ENCODE data around the gene ELF5. TPM values are rescaled to one million over a fixed set of nuclear protein-coding genes. Genes with fewer than 3 reads are reported as not detected.

Gene ELF5
- total and polyA plus RNA-seq, 2 of the 13 experiments (the other 11 are each of a cell fraction or from before 2014, with no cell fraction given), result 0.51 to 2.6 TPM

DNA sequence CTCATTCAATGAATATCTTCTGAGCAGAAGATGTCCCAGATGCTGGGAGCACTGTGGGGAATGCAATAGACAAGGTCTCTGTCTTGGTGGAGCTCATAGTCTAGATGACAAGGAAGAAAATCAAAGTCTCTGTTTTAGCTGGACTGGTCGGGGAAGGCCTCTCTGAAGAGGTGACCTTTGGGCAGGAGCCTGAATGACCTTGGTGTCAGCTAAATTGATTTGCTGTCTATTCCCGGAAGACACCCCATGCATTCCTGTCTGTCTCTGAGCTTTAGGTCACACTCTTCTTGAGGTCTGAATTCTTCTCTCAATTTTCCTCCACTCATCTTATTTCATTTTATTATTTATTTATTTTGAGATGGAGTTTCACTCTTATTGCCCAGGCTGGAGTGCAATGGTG lies 14.5 kb upstream of the ELF5 start (continued):
- TF ChIP-seq AHDC1 (CRISPR knock-in tag; IDR thresholded peaks at IDR 0.05; ENCODE audit: borderline replicate concordance), result peak; percentile 35; the same call in 1 of the 2 replicates
- peak; percentile 74 for TF ChIP-seq HNF4A (CRISPR knock-in tag; IDR thresholded peaks at IDR 0.05)
- no peak for TF ChIP-seq GPN1 (CRISPR knock-in tag; IDR thresholded peaks at IDR 0.05; ENCODE audit: borderline replicate concordance)
- TF ChIP-seq ZHX1 (CRISPR knock-in tag; IDR thresholded peaks at IDR 0.05; ENCODE audit: low read depth), result no peak
- TF ChIP-seq ZNF777 (CRISPR knock-in tag; IDR thresholded peaks at IDR 0.05), result no peak
- peak; percentile 36; the same call in 1 of the 2 replicates for TF ChIP-seq ZNF331 (CRISPR knock-in tag; IDR thresholded peaks at IDR 0.05)
- TF ChIP-seq ZMYM3 (CRISPR knock-in tag; IDR thresholded peaks at IDR 0.05), result peak; percentile 34; the same call in 1 of the 2 replicates
- TF ChIP-seq MATR3 (CRISPR knock-in tag; IDR thresholded peaks at IDR 0.05), result no peak
- no peak for TF ChIP-seq TFDP2 (CRISPR knock-in tag; IDR thresholded peaks at IDR 0.05)
- TF ChIP-seq HMG20A (CRISPR knock-in tag; IDR thresholded peaks at IDR 0.05; ENCODE audit: borderline replicate concordance), result peak; percentile 82; the same call in 1 of the 2 replicates
- no peak for TF ChIP-seq BCL3 (CRISPR knock-in tag; IDR thresholded peaks at IDR 0.05)
- 0 out of 4 replicates have a peak, but pooled peaks of 1 of the 2 experiments have one; percentile 42 for TF ChIP-seq EP300 (IDR thresholded peaks at IDR 0.05; ENCODE audit: low read depth in 2 of 2, low read length in 2 of 2)
- no peak for TF ChIP-seq EP300 (CRISPR knock-in tag; IDR thresholded peaks at IDR 0.05; ENCODE audit: borderline replicate concordance)
- TF ChIP-seq ELF1 (CRISPR knock-in tag; IDR thresholded peaks at IDR 0.05), result peak; percentile 40; the same call in 1 of the 2 replicates
- TF ChIP-seq, protein P1, sequence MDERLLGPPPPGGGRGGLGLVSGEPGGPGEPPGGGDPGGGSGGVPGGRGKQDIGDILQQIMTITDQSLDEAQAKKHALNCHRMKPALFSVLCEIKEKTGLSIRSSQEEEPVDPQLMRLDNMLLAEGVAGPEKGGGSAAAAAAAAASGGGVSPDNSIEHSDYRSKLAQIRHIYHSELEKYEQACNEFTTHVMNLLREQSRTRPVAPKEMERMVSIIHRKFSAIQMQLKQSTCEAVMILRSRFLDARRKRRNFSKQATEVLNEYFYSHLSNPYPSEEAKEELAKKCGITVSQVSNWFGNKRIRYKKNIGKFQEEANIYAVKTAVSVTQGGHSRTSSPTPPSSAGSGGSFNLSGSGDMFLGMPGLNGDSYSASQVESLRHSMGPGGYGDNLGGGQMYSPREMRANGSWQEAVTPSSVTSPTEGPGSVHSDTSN (CRISPR knock-in tag; IDR thresholded peaks at IDR 0.05), result peak; percentile 51; the same call in 1 of the 2 replicates
- TF ChIP-seq ZSCAN29 (CRISPR knock-in tag; conservative IDR thresholded peaks at IDR 0.05), result no peak
- TF ChIP-seq, protein P2, sequence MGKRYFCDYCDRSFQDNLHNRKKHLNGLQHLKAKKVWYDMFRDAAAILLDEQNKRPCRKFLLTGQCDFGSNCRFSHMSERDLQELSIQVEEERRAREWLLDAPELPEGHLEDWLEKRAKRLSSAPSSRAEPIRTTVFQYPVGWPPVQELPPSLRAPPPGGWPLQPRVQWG (CRISPR knock-in tag; IDR thresholded peaks at IDR 0.05; ENCODE audit: borderline replicate concordance, low read depth), result no peak

All from HepG2 (cell line).